AG09309 (cell line): ENCODE measurements around the gene HNRNPLL.

Experiments used
- DNase-seq: peaks from one replicate; pipeline ENCODE4 v3.0.0-alpha.2; 2010; ENCODE audit warnings: low read depth
- H3K4me3 ChIP-seq: 2 replicates; pipeline ENCODE4 v1.5.1; 2011; ENCODE audit warnings: mild to moderate bottlenecking, low read depth, low read length, moderate library complexity; ENCODE audit not compliant: control insufficient read depth
- CTCF ChIP-seq: IDR thresholded peaks from 2 replicates; pipeline ENCODE4 v1.5.1; 2011; ENCODE audit warnings: mild to moderate bottlenecking, low read depth, low read length, inconsistent platforms; ENCODE audit not compliant: insufficient read depth, control insufficient read depth; ENCODE audit errors: missing control alignments

Gene HNRNPLL

DNA sequence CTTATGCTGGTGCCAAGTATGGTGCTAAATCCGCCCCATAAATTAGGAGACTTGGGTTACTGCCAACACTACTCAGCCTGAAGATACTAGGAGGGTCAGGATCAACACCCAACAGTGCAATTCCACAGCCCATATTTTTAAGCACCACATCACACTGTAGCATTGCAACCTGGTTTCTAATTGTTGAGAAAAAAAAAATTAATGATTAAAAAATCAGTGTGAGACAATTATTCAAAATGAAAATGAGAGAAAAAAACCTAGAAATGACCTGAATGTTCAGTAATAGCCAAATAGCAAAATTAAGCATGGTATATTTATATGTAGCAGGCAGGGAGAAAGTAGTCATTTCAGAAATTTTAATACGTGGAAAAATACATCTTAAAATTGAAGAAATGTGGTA, 29.2 kb upstream of the HNRNPLL start:
- TF ChIP-seq CTCF = no peak
- DNase-seq = no peak
- no peak overlapping the region for H3K4me3 ChIP-seq

- TF ChIP-seq CTCF = no peak
- H3K4me3 ChIP-seq = no peak overlapping the region
- no peak for DNase-seq
Observed at GRCh38 chr2:38629684-38630083, 27.0 kb upstream of the HNRNPLL start.

DNA sequence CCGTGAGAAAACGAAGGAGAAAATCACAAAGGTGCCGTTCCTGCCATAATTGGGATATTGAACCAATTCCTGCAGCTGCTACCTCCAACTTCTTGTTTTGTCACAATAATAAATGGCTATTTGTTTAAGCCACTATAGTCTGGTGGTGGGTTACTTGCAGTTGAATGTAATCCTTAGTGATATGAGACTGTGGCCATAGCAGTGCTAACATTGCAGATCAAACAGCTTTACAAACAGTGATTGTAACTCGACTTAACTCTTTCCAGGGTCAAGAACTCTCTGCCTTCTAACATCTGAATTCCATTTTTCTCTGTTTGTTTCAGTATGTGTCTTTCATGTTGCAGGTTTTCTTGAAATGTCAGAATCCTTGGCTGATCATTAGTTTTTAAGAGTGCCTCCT, 24.7 kb upstream of the HNRNPLL start:
- H3K4me3 ChIP-seq = no peak overlapping the region
- no peak for DNase-seq
- no peak for TF ChIP-seq CTCF

DNA sequence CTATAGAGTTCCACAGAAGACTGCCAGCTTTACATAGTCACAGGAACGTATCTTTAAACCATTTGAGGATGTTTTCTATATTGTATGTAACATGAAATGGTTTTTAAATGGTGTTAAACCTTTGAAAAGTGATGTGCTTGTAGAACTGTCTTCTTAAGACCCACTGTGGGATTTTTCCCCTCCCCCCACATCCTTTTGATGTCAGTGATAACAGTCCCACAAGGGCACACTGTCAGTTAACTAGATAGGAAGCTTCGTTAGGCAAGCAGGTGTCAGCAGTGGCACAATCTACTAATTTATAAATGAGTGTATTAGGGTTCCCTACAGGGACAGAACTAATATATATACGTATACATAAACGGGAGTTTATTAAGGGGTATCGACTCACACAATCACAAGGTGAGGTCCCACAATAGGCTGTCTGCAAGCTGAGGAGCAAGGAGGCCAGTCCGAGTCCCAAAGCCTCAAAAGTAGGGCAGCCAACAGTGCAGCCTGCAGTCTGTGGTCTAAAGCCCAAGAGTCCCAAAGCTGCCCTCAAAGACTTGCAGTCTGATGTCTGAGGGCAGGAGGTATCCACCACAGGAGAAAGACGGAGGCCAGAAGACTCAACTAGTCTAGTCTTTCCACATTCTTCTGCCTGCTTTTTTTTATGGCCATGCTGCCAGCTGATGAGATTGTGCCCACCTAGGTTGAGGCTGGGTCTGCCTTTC, 23.8 kb upstream of the HNRNPLL start:
- no peak for DNase-seq
- no peak overlapping the region for H3K4me3 ChIP-seq
- no peak for TF ChIP-seq CTCF

- no peak for DNase-seq
- no peak for TF ChIP-seq CTCF
- no peak overlapping the region for H3K4me3 ChIP-seq
Observed at GRCh38 chr2:38622210-38622609, 19.5 kb upstream of the HNRNPLL start.

GRCh38 chr2:38621018-38621417, 18.3 kb upstream of the HNRNPLL start:
- no peak for TF ChIP-seq CTCF
- no peak overlapping the region for H3K4me3 ChIP-seq
- DNase-seq = no peak
